Activated T-helper 1 cell treated with anti-CD3 and anti-CD28 coated beads, Interleukin-12 subunit alpha, Interleukin-12 subunit beta, Interleukin-2, Interleukin-4 antibody, amounts not matched to agents 30 ng/mL and 10 ng/mL and 1 ng/mL, durations not matched to agents 14 hours and 24 hours and 36 hours (primary cell): ENCODE data around the gene FIZ1. TPM values are rescaled to one million over a fixed set of nuclear protein-coding genes. Genes with fewer than 3 reads are reported as not detected.

Experiments
- DNase-seq: peaks from one replicate; pipeline ENCODE4 v3.0.0; 2021; ENCODE audit warnings: low spot score
- H3K27ac Mint-ChIP-seq: one replicate; pipeline ENCODE4 v1.8.0; 2021; ENCODE audit warnings: mild to moderate bottlenecking, mixed read lengths
- H3K27me3 Mint-ChIP-seq: one replicate; pipeline ENCODE4 v1.8.0; 2022; ENCODE audit warnings: mild to moderate bottlenecking, moderate library complexity, mixed read lengths; ENCODE audit not compliant: insufficient read depth
- H3K36me3 Mint-ChIP-seq: one replicate; pipeline ENCODE4 v1.8.0; 2021; ENCODE audit warnings: low read depth, mixed read lengths
- H3K4me1 Mint-ChIP-seq: one replicate; pipeline ENCODE4 v1.8.0; 2021; ENCODE audit warnings: low read depth, mixed read lengths
- H3K4me3 Mint-ChIP-seq: one replicate; pipeline ENCODE4 v1.8.0; 2021; ENCODE audit warnings: mild to moderate bottlenecking, moderate library complexity, mixed read lengths
- H3K9me3 Mint-ChIP-seq: one replicate; pipeline ENCODE4 v1.8.0; 2021; ENCODE audit warnings: mixed read lengths
- intact Hi-C: fragments of 100-400 bp; cut with micrococcal nuclease; formaldehyde crosslinking; loops from one replicate; pipeline ENCODE4 v1.15.1; 2024
- total RNA-seq: library from RNA; stranded (reverse); gene quantifications from 2 replicates; pipeline ENCODE4 v1.2.3, GENCODE V29; 2022

FIZ1 gene
- total RNA-seq, 1 donor from 2014 or later: 24.7 TPM

GRCh38 chr19:55603581-55604292, 4.4 kb upstream of the FIZ1 start:
- Mint-ChIP-seq H3K36me3 (peaks cover 15% of the 10 kb centered on the region), H3K4me3 (peak overlapping the region; percentile 86), H3K9me3 (no peaks in the 10 kb centered on the region), H3K27me3 (no peaks in the 10 kb centered on the region), H3K27ac (peak overlapping the region; percentile 13), H3K4me1 (peaks cover 48% of the 10 kb centered on the region)
- DNase-seq: no peak
- intact Hi-C loops: no loop called here

GRCh38 chr19:55603115-55603514, 3.8 kb upstream of the FIZ1 start:
- H3K4me3 Mint-ChIP-seq: peak overlapping the region; percentile 47
- H3K9me3 Mint-ChIP-seq: no peaks in the 10 kb centered on the region
- no peak overlapping the region for H3K27ac Mint-ChIP-seq
- no peaks in the 10 kb centered on the region for H3K27me3 Mint-ChIP-seq
- intact Hi-C loops: no loop called here
- DNase-seq: no peak
- peaks cover 51% of the 10 kb centered on the region for H3K4me1 Mint-ChIP-seq
- peaks cover 17% of the 10 kb centered on the region for H3K36me3 Mint-ChIP-seq

GRCh38 chr19:55602104-55603001, 3.0 kb upstream of the FIZ1 start:
- H3K4me1 Mint-ChIP-seq: peaks cover 46% of the 10 kb centered on the region
- H3K4me3 Mint-ChIP-seq: peak overlapping the region; percentile 91

GRCh38 chr19:55601084-55601483, 1.8 kb upstream of the FIZ1 start:
- H3K36me3 Mint-ChIP-seq: peaks cover 18% of the 10 kb centered on the region
- H3K27me3 Mint-ChIP-seq: no peaks in the 10 kb centered on the region
- H3K4me1 Mint-ChIP-seq: peaks cover 34% of the 10 kb centered on the region
- intact Hi-C loops: no loop called here
- peak overlapping the region; percentile 91 for H3K4me3 Mint-ChIP-seq
- peak overlapping the region; percentile 90 for H3K27ac Mint-ChIP-seq
- no peak for DNase-seq
- H3K9me3 Mint-ChIP-seq: no peaks in the 10 kb centered on the region

More at GRCh38 chr19:55602104-55603001, 3.0 kb upstream of the FIZ1 start:
- DNase-seq: no peak
- Mint-ChIP-seq H3K9me3 (no peaks in the 10 kb centered on the region), H3K36me3 (peaks cover 13% of the 10 kb centered on the region), H3K27me3 (no peaks in the 10 kb centered on the region), H3K27ac (no peak overlapping the region)
- intact Hi-C loops: no loop called here

- H3K9me3 Mint-ChIP-seq: no peaks in the 10 kb centered on the region
- intact Hi-C loops: no loop called here
- H3K4me1 Mint-ChIP-seq: peaks cover 31% of the 10 kb centered on the region
- peaks cover 23% of the 10 kb centered on the region for H3K36me3 Mint-ChIP-seq
- H3K27ac Mint-ChIP-seq: peak overlapping the region; percentile 90
- peak overlapping the region; percentile 91 for H3K4me3 Mint-ChIP-seq
- no peaks in the 10 kb centered on the region for H3K27me3 Mint-ChIP-seq
- DNase-seq: no peak
Observed at GRCh38 chr19:55600662-55601028, 1.3 kb upstream of the FIZ1 start.

- H3K9me3 Mint-ChIP-seq: no peaks in the 10 kb centered on the region
- intact Hi-C loops: loop anchor here (1.0 to 5.0 kb wide), 15 partner anchors 13 to 1733 kb away; partner anchors contain the start of genes HSPBP1, ISOC2, KMT5C and MYADM
- H3K36me3 Mint-ChIP-seq: peaks cover 29% of the 10 kb centered on the region
- H3K27ac Mint-ChIP-seq: peak within 1 kb of the TSS; percentile 98
- peaks cover 31% of the 10 kb centered on the region for H3K4me1 Mint-ChIP-seq
- peak within 1 kb of the TSS; percentile 93 for H3K4me3 Mint-ChIP-seq
- peak; percentile 84 for DNase-seq
- H3K27me3 Mint-ChIP-seq: no peaks in the 10 kb centered on the region
Observed at GRCh38 chr19:55599842-55600661, 735 bp upstream of the FIZ1 start, which contains the start of gene ZNF524. TSS of gene ZNF524 (plus strand) at chr19:55600288. CDS start at chr19:55602113, 1,825 bp downstream.

GRCh38 chr19:55598719-55599467, 424 bp downstream of the FIZ1 start:
- peaks cover 34% of the 10 kb centered on the region for H3K36me3 Mint-ChIP-seq
- DNase-seq: peak; percentile 94
- intact Hi-C loops: loop anchor here (1.0 to 5.0 kb wide), 15 partner anchors 12 to 1732 kb away; partner anchors contain the start of genes HSPBP1, ISOC2, KMT5C and MYADM
- H3K27me3 Mint-ChIP-seq: no peaks in the 10 kb centered on the region
- H3K4me3 Mint-ChIP-seq: peak overlapping the region; percentile 93
- H3K27ac Mint-ChIP-seq: peak overlapping the region; percentile 98
- no peaks in the 10 kb centered on the region for H3K9me3 Mint-ChIP-seq
- H3K4me1 Mint-ChIP-seq: peaks cover 24% of the 10 kb centered on the region

GRCh38 chr19:55598034-55598433, 1.3 kb downstream of the FIZ1 start:
- H3K4me3 Mint-ChIP-seq: no peak overlapping the region
- peak overlapping the region; percentile 5 for H3K27ac Mint-ChIP-seq
- peaks cover 29% of the 10 kb centered on the region for H3K36me3 Mint-ChIP-seq
- H3K27me3 Mint-ChIP-seq: no peaks in the 10 kb centered on the region
- intact Hi-C loops: loop anchor here (5.0 kb wide), 1 partner anchor 1731 kb away; the partner anchor contains the start of gene MYADM
- peaks cover 17% of the 10 kb centered on the region for H3K4me1 Mint-ChIP-seq
- no peak for DNase-seq
- H3K9me3 Mint-ChIP-seq: no peaks in the 10 kb centered on the region

- Mint-ChIP-seq H3K36me3 (peaks cover 29% of the 10 kb centered on the region), H3K4me3 (no peak overlapping the region), H3K9me3 (no peaks in the 10 kb centered on the region), H3K27ac (no peak overlapping the region), H3K27me3 (no peaks in the 10 kb centered on the region), H3K4me1 (peaks cover 17% of the 10 kb centered on the region)
- DNase-seq: no peak
- intact Hi-C loops: loop anchor here (5.0 kb wide), 1 partner anchor 1730 kb away; the partner anchor contains the start of gene MYADM
Observed at GRCh38 chr19:55597501-55597921, 1.8 kb downstream of the FIZ1 start.

- H3K4me1 Mint-ChIP-seq: peaks cover 11% of the 10 kb centered on the region
- no peak overlapping the region for H3K4me3 Mint-ChIP-seq
- H3K36me3 Mint-ChIP-seq: peaks cover 33% of the 10 kb centered on the region
- no peaks in the 10 kb centered on the region for H3K9me3 Mint-ChIP-seq
- H3K27me3 Mint-ChIP-seq: no peaks in the 10 kb centered on the region
- intact Hi-C loops: loop anchor here (5.0 kb wide), 1 partner anchor 1729 kb away; the partner anchor contains the start of gene MYADM
- no peak for DNase-seq
- H3K27ac Mint-ChIP-seq: peak overlapping the region; percentile 38
Observed at GRCh38 chr19:55596304-55596703, 3.0 kb downstream of the FIZ1 start.

GRCh38 chr19:55594996-55595545, 4.2 kb downstream of the FIZ1 start:
- no peak for DNase-seq
- Mint-ChIP-seq H3K4me3 (no peak overlapping the region), H3K9me3 (no peaks in the 10 kb centered on the region), H3K27ac (no peak overlapping the region), H3K36me3 (peaks cover 35% of the 10 kb centered on the region), H3K4me1 (peaks cover 7% of the 10 kb centered on the region), H3K27me3 (no peaks in the 10 kb centered on the region)
- intact Hi-C loops: loop anchor here (5.0 kb wide), 1 partner anchor 1728 kb away; the partner anchor contains the start of gene MYADM
